HepG2 (cell line): ENCODE measurements around the gene SHISA9. TPM values are rescaled to one million over a fixed set of nuclear protein-coding genes. Genes with fewer than 3 reads are reported as not detected.

Experiments used
- ATAC-seq: fragments of 200-7000 bp; cut with Tn5 transposase; 3 replicates; pipeline ENCODE4 v1.9.1; 2020; ENCODE audit warnings: mild to moderate bottlenecking, moderate library complexity
- BruUV-seq: library from RNA; stranded (reverse); fragments of 400-500 nt; replicated peaks from 2 replicates; lab custom pipeline; 2021; lab: Mats Ljungman, UMichigan
- CTCF ChIA-PET: fragments of 300-600 bp; formaldehyde crosslinking; extraction: SDS; loops from one replicate; lab custom pipeline; 2021; ENCODE audit warnings: low total read pairs, inconsistent platforms, low intra/inter-chr PET ratio; lab: Yijun Ruan, JAX
- POLR2A ChIA-PET: fragments of 350-600 bp; sonication (Branson Sonifier 250); formaldehyde crosslinking; loops from one replicate; lab custom pipeline; 2020; ENCODE audit warnings: antibody characterized with exemption, inconsistent platforms; lab: Yijun Ruan, JAX
- DNase-seq: peaks from one replicate; pipeline ENCODE4 v3.0.0-alpha.2; 2015; ENCODE audit warnings: low spot score
- FAIRE-seq: peaks from 3 replicates; lab custom pipeline; 2011; peaks lifted over from hg19 to GRCh38; lab: Jason Lieb, UNC
- H2AFZ ChIP-seq: one replicate; pipeline ENCODE4 v1.6.1; 2011; ENCODE audit warnings: low read length, inconsistent platforms
- H3K27ac ChIP-seq: fragments of 300-600 bp; 3 replicates; pipeline ENCODE4 v1.8.0; 2011; ENCODE audit warnings: mixed run types, mild to moderate bottlenecking, mixed read lengths, low read length, inconsistent platforms; ENCODE audit not compliant: insufficient read depth; ENCODE audit errors: extremely low read length
- H3K27me3 ChIP-seq, 2 experiments: fragments of 200-600 bp in 1 of 2; 2 replicates in 1 of 2; 3 replicates in 1 of 2; pipeline versions ENCODE4 v1.6.0 to v1.8.0; 2011; ENCODE audit warnings: low read length in 2 of 2, mild to moderate bottlenecking in 2 of 2, moderate library complexity in 2 of 2, inconsistent platforms in 1 of 2; ENCODE audit not compliant: insufficient read depth in 2 of 2, control insufficient read depth in 1 of 2
- H3K36me3 ChIP-seq, 2 experiments: fragments of 200-600 bp in 1 of 2; replicated peaks in 1 of 2; 2 replicates in 1 of 2; 3 replicates in 1 of 2; pipeline versions ENCODE4 v1.5.1 to v1.8.0; 2011; ENCODE audit warnings: low read length in 2 of 2, inconsistent platforms in 1 of 2; ENCODE audit not compliant: insufficient read depth in 2 of 2, control insufficient read depth in 1 of 2
- H3K4me1 ChIP-seq: 2 replicates; pipeline ENCODE4 v1.5.1; 2012; ENCODE audit warnings: low read length, inconsistent platforms; ENCODE audit not compliant: insufficient read depth
- H3K4me2 ChIP-seq: 2 replicates; pipeline ENCODE4 v1.6.0; 2011; ENCODE audit warnings: low read depth, low read length, inconsistent platforms
- H3K4me3 ChIP-seq, 3 experiments: fragments of 200-600 bp in 1 of 3; sonication (generic), shearing (Covaris generic) in 1 of 3; replicated peaks in 1 of 3; 2 replicates each; pipeline ENCODE4 v1.5.1; 2011 to 2016; ENCODE audit warnings: low read length in 3 of 3, inconsistent platforms in 2 of 3, low read depth in 2 of 3, mild to moderate bottlenecking in 2 of 3, control low read depth in 1 of 3, mixed read lengths in 1 of 3; ENCODE audit not compliant: insufficient read depth in 1 of 3
- H3K79me2 ChIP-seq: one replicate; pipeline ENCODE4 v1.6.1; 2011; ENCODE audit warnings: low read length, inconsistent platforms; ENCODE audit not compliant: insufficient read depth
- H3K9ac ChIP-seq: 2 replicates; pipeline ENCODE4 v1.6.0; 2011; ENCODE audit warnings: mild to moderate bottlenecking, low read depth, low read length, inconsistent platforms; ENCODE audit not compliant: insufficient read depth
- H3K9me3 ChIP-seq: 2 replicates; pipeline ENCODE4 v1.5.1; 2012; ENCODE audit warnings: mild to moderate bottlenecking, low read length
- H4K20me1 ChIP-seq: 2 replicates; pipeline ENCODE4 v1.6.0; 2011; ENCODE audit warnings: inconsistent platforms, mild to moderate bottlenecking, low read length, moderate library complexity; ENCODE audit not compliant: insufficient read depth
- IRX3 ChIP-seq: sonication (generic); formaldehyde crosslinking; IDR thresholded peaks from 2 replicates; pipeline ENCODE4 v1.8.1; 2023; ENCODE audit warnings: mild to moderate bottlenecking, low read depth, missing genetic modification reagents, borderline replicate concordance
- MAFF ChIP-seq: IDR thresholded peaks from 2 replicates; pipeline ENCODE4 v1.6.1; 2011; ENCODE audit warnings: low read depth, low read length, improper control_type of control experiment
- MAFK ChIP-seq, 2 experiments: IDR thresholded peaks in 1 of 2; conservative IDR thresholded peaks in 1 of 2; 2 replicates each; pipeline ENCODE4 v1.6.1; 2011; ENCODE audit warnings: improper control_type of control experiment in 2 of 2, low read length in 2 of 2
- NFE2L2 ChIP-seq: fragments of 150-350 bp; IDR thresholded peaks from 2 replicates; pipeline ENCODE4 v1.6.1; 2014; ENCODE audit warnings: low read length
- SOX6 ChIP-seq, 2 experiments: fragments of 450-650 bp in 1 of 2; sonication (generic) in 1 of 2; formaldehyde crosslinking in 1 of 2; IDR thresholded peaks; 2 replicates each; pipeline versions ENCODE4 v1.4.0 to v1.6.1; 2017 to 2020; ENCODE audit warnings: antibody characterized with exemption in 1 of 2, mild to moderate bottlenecking in 1 of 2, missing genetic modification reagents in 1 of 2
- SUZ12 ChIP-seq: fragments of 150-350 bp; IDR thresholded peaks from 2 replicates; pipeline ENCODE4 v1.6.1; 2014; ENCODE audit warnings: low read depth, low read length
- YY1 ChIP-seq: IDR thresholded peaks from 2 replicates; pipeline ENCODE4 v1.6.1; 2011; ENCODE audit warnings: low read length, low read depth, moderate library complexity, mild to moderate bottlenecking; ENCODE audit not compliant: insufficient read depth, insufficient replicate concordance
- ZBTB7A ChIP-seq: sonication (generic); formaldehyde crosslinking; IDR thresholded peaks from 2 replicates; pipeline ENCODE4 v1.8.0; 2022; ENCODE audit warnings: mild to moderate bottlenecking, missing genetic modification reagents
- ZNF354B ChIP-seq: sonication (generic); formaldehyde crosslinking; IDR thresholded peaks from 2 replicates; pipeline ENCODE4 v1.8.0; 2022; ENCODE audit warnings: mild to moderate bottlenecking, missing genetic modification reagents
- ZNF777 ChIP-seq: sonication (generic); formaldehyde crosslinking; IDR thresholded peaks from 2 replicates; pipeline ENCODE4 v1.4.0; 2020; ENCODE audit warnings: missing genetic modification reagents
- WGBS: methylation state at CpG from one replicate; pipeline ENCODE4 v1.1.6; 2017; ENCODE audit warnings: low lambda C conversion rate; 5-methylcytosine and 5-hydroxymethylcytosine counted together
- in situ Hi-C: cut with HindIII; loops from 2 replicates; pipeline ENCODE4 v1.10.0; 2017; ENCODE audit warnings: low pct_unique_long_range_greater_than_20kb; ENCODE audit not compliant: extremely low pct_ligation_motif_present
- intact Hi-C: fragments of 100-400 bp; cut with micrococcal nuclease; formaldehyde crosslinking; loops from one replicate; pipeline ENCODE4 v1.10.0; 2022; ENCODE audit not compliant: unreplicated experiment
- polyA plus RNA-seq, 8 experiments: library from polyadenylated mRNA; depleted of rRNA in 3 of 8; stranded (reverse) in 7 of 8; unstranded in 1 of 8; fragments of >200 nt; fragmentation: Illumina TruSeq in 4 of 8; extraction: Trizol in 4 of 8; gene quantifications; 2 replicates each; pipeline versions ENCODE4 v1.2.1 to v1.2.3, GENCODE V29; 2011 to 2016; ENCODE audit warnings: low read depth in 4 of 8, missing spikeins in 1 of 8, mixed read lengths in 1 of 8; ENCODE audit not compliant: insufficient read depth in 1 of 8
- total RNA-seq, 5 experiments: library from RNA; depleted of rRNA; stranded (reverse); fragments of >200 nt; fragmentation: Illumina TruSeq; extraction: Trizol; gene quantifications; 2 replicates each; pipeline ENCODE4 v1.2.3, GENCODE V29; 2016; ENCODE audit warnings: low read depth in 1 of 5

Gene SHISA9
- total and polyA plus RNA-seq, 2 of the 13 experiments (the other 11 are each of a cell fraction or from before 2014, with no cell fraction given) = 0.01 TPM; not detected in 1

- no peak for TF ChIP-seq IRX3
These were observed 15.8 kb downstream of the SHISA9 start (continued) for GRCh38 chr16:12917246-12917645.

DNA sequence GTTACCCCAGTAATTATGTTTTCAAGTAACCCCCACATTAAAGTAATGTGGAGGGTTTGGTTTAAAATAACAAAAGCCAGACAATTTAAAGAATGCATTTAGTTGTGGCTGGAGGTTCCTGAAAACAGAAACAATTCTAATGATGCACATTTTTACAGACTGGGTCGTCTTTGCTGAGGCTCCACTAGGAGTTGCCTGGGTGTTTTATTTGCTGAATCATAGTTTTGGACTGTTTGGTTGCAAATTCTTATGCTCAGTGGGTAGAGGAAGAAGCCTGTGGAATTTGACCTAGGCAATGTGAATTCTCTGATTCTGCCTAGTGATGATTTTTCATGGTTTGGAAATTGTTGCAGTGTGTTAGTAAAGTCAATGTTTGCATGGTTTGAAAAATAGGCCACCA, 16.3 kb downstream of the SHISA9 start:
- Histone ChIP-seq H3K27ac (no peak overlapping the region), H3K9me3 (no peaks in the 10 kb centered on the region), H3K9ac (no peak overlapping the region), H3K36me3 (no peaks in the 10 kb centered on the region), H3K4me2 (no peak overlapping the region), H3K27me3 (peaks cover 1 to 9% of the 10 kb centered on the region in 2 experiments; a peak in 3 of 5 replicates), H2AFZ (no peak overlapping the region), H4K20me1 (no peaks in the 10 kb centered on the region), H3K79me2 (no peaks in the 10 kb centered on the region), H3K4me1 (no peaks in the 10 kb centered on the region), H3K4me3 (no peak overlapping the region)
- ChIA-PET CTCF (no interaction called here), POLR2A (no interaction called here)
- 0% methylated on average over 1 of the region's 1 CpG for WGBS
- TF ChIP-seq ZNF777 (CRISPR knock-in tag) (no peak), ZBTB7A (CRISPR knock-in tag) (no peak), ZNF354B (no peak), SOX6 (IDR thresholded peaks at IDR 0.05) (no peak), SOX6 (CRISPR knock-in tag; IDR thresholded peaks at IDR 0.05) (no peak), YY1 (no peak), NFE2L2 (peak; percentile 61; the same call in 1 of the 2 replicates), MAFF (peak; percentile 54; the same call in 1 of the 2 replicates), SUZ12 (no peak), MAFK (conservative IDR thresholded peaks at IDR 0.05 in 1 of 2, IDR thresholded peaks at IDR 0.05 in 1 of 2; ENCODE audit: low read length in 2 of 2) (peak; percentile 35 to 65; a peak in 2 of 4 replicates)
- no peak for FAIRE-seq
- no peak for ATAC-seq
- DNase-seq = no peak
- in situ Hi-C loops (no loop called here), intact Hi-C loops (no loop called here)
- no TSS peak for BruUV-seq
